Measurements from ENCODE around the gene EPHB4. TPM values are rescaled to one million over a fixed set of nuclear protein-coding genes. Genes with fewer than 3 reads are reported as not detected.

Gene EPHB4
- total RNA-seq, 4 donors from 2014 or later = 73.5 to 374 (median 163) TPM

GRCh38 chr7:100759357-100760171 is 67.8 kb downstream of the EPHB4 start:
- Histone ChIP-seq H3K27me3 (no peaks in the 10 kb centered on the region), H3K9me3 (no peaks in the 10 kb centered on the region), H3K36me3 (no peaks in the 10 kb centered on the region), H3K27ac (no peak overlapping the region), H3K4me1 (no peaks in the 10 kb centered on the region), H3K4me3 (no peak overlapping the region)
- no peak for DNase-seq
- intact Hi-C loops (cut with DNase I; ENCODE audit: low total_unique reads) = no loop called here
- TF ChIP-seq POLR2A (IDR thresholded peaks at IDR 0.05) (no peak), CTCF (IDR thresholded peaks at IDR 0.05) (no peak)

- H3K27ac ChIP-seq = no peak overlapping the region
- no peaks in the 10 kb centered on the region for H3K4me1 ChIP-seq
These were observed 73.6 kb downstream of the EPHB4 start for GRCh38 chr7:100753750-100754149.

GRCh38 chr7:100752994-100753393 is 74.3 kb downstream of the EPHB4 start:
- no peaks in the 10 kb centered on the region for H3K9me3 ChIP-seq
- TF ChIP-seq CTCF (IDR thresholded peaks at IDR 0.05) = no peak
- no peaks in the 10 kb centered on the region for H3K4me1 ChIP-seq
- H3K27me3 ChIP-seq = no peaks in the 10 kb centered on the region
- no peaks in the 10 kb centered on the region for H3K36me3 ChIP-seq
- H3K27ac ChIP-seq = no peak overlapping the region
- H3K4me3 ChIP-seq = no peak overlapping the region
- DNase-seq = no peak
- intact Hi-C loops (cut with DNase I; ENCODE audit: low total_unique reads) = no loop called here

More at GRCh38 chr7:100753750-100754149, 73.6 kb downstream of the EPHB4 start:
- no peak for DNase-seq
- TF ChIP-seq POLR2A (IDR thresholded peaks at IDR 0.05) (no peak), CTCF (IDR thresholded peaks at IDR 0.05) (no peak)
- Histone ChIP-seq H3K4me3 (no peak overlapping the region), H3K27me3 (no peaks in the 10 kb centered on the region), H3K9me3 (no peaks in the 10 kb centered on the region), H3K36me3 (no peaks in the 10 kb centered on the region)
- intact Hi-C loops (cut with DNase I; ENCODE audit: low total_unique reads) = no loop called here

Small RNAs within 50 kb of the gene (microRNA-seq; reads per million reads assigned to microRNA genes)
- gene MIR6875 (ENCODE audit: borderline microRNAs expressed, borderline replicate concordance) = not detected

Small RNAs within 50 kb of the gene (small RNA-seq; reads per million reads assigned to genes)
- not detected for gene RN7SL750P

Other genes with a start within 250 kb of the EPHB4 start
- gene LRCH4, start 241.4 kb downstream of the EPHB4 start, total RNA-seq = 100 to 1,000 TPM in 1 of 4 donors, 10 to 100 TPM in 3; 11.5 to 179 (median 56.8) TPM
- gene FBXO24, start 241.2 kb downstream of the EPHB4 start, total RNA-seq = 1 to 10 TPM in 2 of 4 donors, not detected in 2; 2.9 to 4.9 TPM
- 100 to 1,000 TPM in 1 of 4 donors, 10 to 100 TPM in 2, 1 to 10 TPM in 1; 6.2 to 151 (median 57.8) TPM for gene PCOLCE, start 225.2 kb downstream of the EPHB4 start, total RNA-seq
- gene MOSPD3, start 215.0 kb downstream of the EPHB4 start, total RNA-seq = 10 to 100 TPM in 2 of 4 donors, 1 to 10 TPM in 2; 1.3 to 35.3 (median 15.1) TPM
- gene TFR2, start 186.0 kb downstream of the EPHB4 start, total RNA-seq = 1 to 10 TPM in 1 of 4 donors, under 1 TPM in 1, not detected in 2; 0.43 to 2.0 TPM
- not detected for gene ACTL6B, start 171.1 kb downstream of the EPHB4 start, total RNA-seq
- 100 to 1,000 TPM in 2 of 4 donors, 10 to 100 TPM in 2; 72.0 to 245 (median 94.3) TPM for gene GNB2, start 153.8 kb downstream of the EPHB4 start, total RNA-seq
- 10 to 100 TPM in 3 of 4 donors, 1 to 10 TPM in 1; 9.7 to 90.9 (median 31.9) TPM for gene GIGYF1, start 133.3 kb downstream of the EPHB4 start, total RNA-seq
- gene POP7, start 121.4 kb downstream of the EPHB4 start, total RNA-seq = 10 to 100 TPM; 16.4 to 53.8 (median 23.8) TPM
- 1 to 10 TPM in 1 of 4 donors, not detected in 3; 1.1 TPM for gene EPO, start 107.1 kb downstream of the EPHB4 start, total RNA-seq
- gene ZAN, start 93.9 kb downstream of the EPHB4 start, total RNA-seq = under 1 TPM in 1 of 4 donors, not detected in 3; 0.07 TPM
- gene SLC12A9, start 25.2 kb upstream of the EPHB4 start, total RNA-seq = 10 to 100 TPM in 3 of 4 donors, 1 to 10 TPM in 1; 9.0 to 36.9 (median 25.9) TPM
- 100 to 1,000 TPM in 1 of 4 donors, 10 to 100 TPM in 3; 26.2 to 105 (median 61.6) TPM for gene TRIP6, start 39.9 kb upstream of the EPHB4 start, total RNA-seq
- 100 to 1,000 TPM in 1 of 4 donors, 10 to 100 TPM in 3; 17.1 to 185 (median 41.1) TPM for gene SRRT, start 47.6 kb upstream of the EPHB4 start, total RNA-seq
- 1 to 10 TPM in 3 of 4 donors, not detected in 1; 4.8 to 9.7 (median 5.0) TPM for gene UFSP1, start 62.2 kb upstream of the EPHB4 start, total RNA-seq
- 10 to 100 TPM in 3 of 4 donors, 1 to 10 TPM in 1; 6.7 to 55.9 (median 14.5) TPM for gene ACHE, start 68.4 kb upstream of the EPHB4 start, total RNA-seq
- under 1 TPM in 1 of 4 donors, not detected in 3; 0.09 TPM for gene MUC3A, start 122.0 kb upstream of the EPHB4 start, total RNA-seq
- gene MUC12, start 142.0 kb upstream of the EPHB4 start, total RNA-seq = 10 to 100 TPM in 1 of 4 donors, under 1 TPM in 2, not detected in 1; 0.03 to 14.9 (median 0.29) TPM
- under 1 TPM in 1 of 4 donors, not detected in 3; under 0.01 TPM for gene MUC17, start 192.6 kb upstream of the EPHB4 start, total RNA-seq

Data from uterus (tissue), 4 donors.